HepG2 (cell line): ENCODE measurements around the gene NAA15.

ENCODE experiments used
- CTCF ChIP-seq: sonication (generic); formaldehyde crosslinking; IDR thresholded peaks from 2 replicates; pipeline ENCODE4 v1.5.0; 2020; ENCODE audit warnings: mild to moderate bottlenecking, missing genetic modification reagents, moderate library complexity
- ESRRA ChIP-seq: sonication (generic); formaldehyde crosslinking; IDR thresholded peaks from 2 replicates; pipeline ENCODE4 v1.5.1; 2020; ENCODE audit warnings: mild to moderate bottlenecking, low read depth, missing genetic modification reagents
- FOXA1 ChIP-seq, 2 experiments: fragments of 450-650 bp in 1 of 2; sonication (generic) in 1 of 2; formaldehyde crosslinking in 1 of 2; IDR thresholded peaks; 2 replicates each; pipeline versions ENCODE4 v1.4.0 to v1.6.1; 2016 to 2020; ENCODE audit warnings: missing genetic modification reagents in 1 of 2
- FOXA3 ChIP-seq: IDR thresholded peaks from 2 replicates; pipeline ENCODE4 v1.6.1; 2016; ENCODE audit warnings: missing genetic modification reagents, missing compliant biosample characterization
- HDAC6 ChIP-seq: fragments of 200-600 bp; sonication (generic); IDR thresholded peaks from 2 replicates; pipeline ENCODE4 v1.7.0; 2017; ENCODE audit warnings: mild to moderate bottlenecking, antibody characterized with exemption, low read length, low read depth
- HMGA1 ChIP-seq: sonication (generic); formaldehyde crosslinking; conservative IDR thresholded peaks from 2 replicates; pipeline ENCODE4 v1.4.0; 2020; ENCODE audit warnings: missing genetic modification reagents
- SMAD1 ChIP-seq: sonication (generic); formaldehyde crosslinking; IDR thresholded peaks from 2 replicates; pipeline ENCODE4 v1.4.0; 2020; ENCODE audit warnings: missing genetic modification reagents, low read depth, mild to moderate bottlenecking, borderline replicate concordance
- TAF15 ChIP-seq: fragments of 200-400 bp; formaldehyde crosslinking; IDR thresholded peaks from one replicate; pipeline ENCODE4 v1.6.1; 2018; ENCODE audit warnings: mild to moderate bottlenecking, low read depth, low read length; ENCODE audit not compliant: poor library complexity, severe bottlenecking
- ZNF383 ChIP-seq: sonication (generic); formaldehyde crosslinking; IDR thresholded peaks from 2 replicates; pipeline ENCODE4 v1.4.0; 2020; ENCODE audit warnings: missing genetic modification reagents, mild to moderate bottlenecking, borderline replicate concordance
- ZNF704 ChIP-seq: sonication (generic); formaldehyde crosslinking; IDR thresholded peaks from 2 replicates; pipeline ENCODE4 v1.8.1; 2023; ENCODE audit warnings: mild to moderate bottlenecking, inconsistent platforms, moderate library complexity, missing genetic modification reagents, borderline replicate concordance
- ZNF850 ChIP-seq: sonication (generic); formaldehyde crosslinking; conservative IDR thresholded peaks from 2 replicates; pipeline ENCODE4 v1.9.0; 2021; ENCODE audit warnings: mild to moderate bottlenecking, missing genetic modification reagents

GRCh38 chr4:139295942-139296299 lies 5.4 kb upstream of the NAA15 start:
- TF ChIP-seq ZNF383 (CRISPR knock-in tag), result no peak
- TF ChIP-seq CTCF, result no peak
- TF ChIP-seq HDAC6, result no peak
- TF ChIP-seq ZNF704, result no peak
- no peak for TF ChIP-seq ESRRA (CRISPR knock-in tag)
- no peak for TF ChIP-seq FOXA3
- no peak for TF ChIP-seq ZNF850
- no peak for TF ChIP-seq TAF15
- no peak for TF ChIP-seq SMAD1 (CRISPR knock-in tag)
- TF ChIP-seq HMGA1 (CRISPR knock-in tag), result no peak
- no peak for TF ChIP-seq FOXA1 (IDR thresholded peaks at IDR 0.05)
- no peak for TF ChIP-seq FOXA1 (CRISPR knock-in tag; IDR thresholded peaks at IDR 0.05)
